Measurements from ENCODE around the gene C6orf52.
A peak's percentile ranks its signal among the peaks of the same experiment; 100 is the strongest.
"Not testable (repeated sequence)": the region's sequence is repeated elsewhere in the genome, so short reads cannot be mapped to it uniquely, and the experiment has no call there.

C6orf52 gene

GRCh38 chr6:10694302-10695085, at the start of gene C6orf52, which contains the start of gene PAK1IP1:
TSS of gene C6orf52 (minus strand) at chr6:10694616. CDS start at chr6:10687550, 7,066 bp downstream.
TSS of gene PAK1IP1 (plus strand) at chr6:10694972. CDS start at chr6:10694986, 14 bp downstream.
- DNase-seq, result peak; percentile 19 to 95 (median 88)

- no peak for DNase-seq
These were observed 49.1 kb upstream of the C6orf52 start for GRCh38 chr6:10743515-10743914.

GRCh38 chr6:10742251-10742650, 47.8 kb upstream of the C6orf52 start:
- DNase-seq, result no peak

GRCh38 chr6:10741643-10742042, 47.2 kb upstream of the C6orf52 start:
- not testable (repeated sequence) for DNase-seq

- DNase-seq, result no peak
These were observed 45.6 kb upstream of the C6orf52 start for GRCh38 chr6:10740061-10740460.

GRCh38 chr6:10736731-10737130, 42.3 kb upstream of the C6orf52 start:
- no peak for DNase-seq

- DNase-seq, result no peak
These were observed 39.4 kb upstream of the C6orf52 start for GRCh38 chr6:10733863-10734262.

GRCh38 chr6:10733151-10733715, 38.8 kb upstream of the C6orf52 start:
- no peak for DNase-seq

GRCh38 chr6:10730254-10730653, 35.8 kb upstream of the C6orf52 start:
- DNase-seq, result peak in 2 of 56 donors; percentile 6 to 7

- DNase-seq, result peak in 29 of 56 donors; percentile 5 to 67 (median 28)
These were observed 31.3 kb upstream of the C6orf52 start for GRCh38 chr6:10725716-10726115.

- no peak for DNase-seq
These were observed 30.6 kb upstream of the C6orf52 start for GRCh38 chr6:10725044-10725443.

GRCh38 chr6:10723567-10723881, 29.1 kb upstream of the C6orf52 start:
- DNase-seq, result no peak

- peak; percentile 74 to 98 (median 94) for DNase-seq
These were observed 28.6 kb upstream of the C6orf52 start, which contains the start of gene TMEM14C for GRCh38 chr6:10722820-10723566. TSS of gene TMEM14C (plus strand) at chr6:10723070. CDS start at chr6:10724614, 1,544 bp downstream.

GRCh38 chr6:10722570-10722819, 28.1 kb upstream of the C6orf52 start:
- no peak for DNase-seq

GRCh38 chr6:10721850-10722569, 27.6 kb upstream of the C6orf52 start:
- no peak for DNase-seq

- DNase-seq, result not testable (repeated sequence)
These were observed 26.8 kb upstream of the C6orf52 start for GRCh38 chr6:10720960-10721849.

- peak in 8 of 56 donors; percentile 10 to 29 (median 14) for DNase-seq
These were observed 26.0 kb upstream of the C6orf52 start for GRCh38 chr6:10720265-10720959.

- DNase-seq, result no peak
These were observed 25.5 kb upstream of the C6orf52 start for GRCh38 chr6:10719964-10720264.

- DNase-seq, result no peak
These were observed 25.0 kb upstream of the C6orf52 start for GRCh38 chr6:10719296-10719963.

- no peak for DNase-seq
These were observed 19.5 kb upstream of the C6orf52 start for GRCh38 chr6:10713962-10714361.
